ENCODE results near the gene RILPL1. TPM values are rescaled to one million over a fixed set of nuclear protein-coding genes. Genes with fewer than 3 reads are reported as not detected.

The RILPL1 gene
- total RNA-seq, 2 experiments from 2014 or later = 0.38 to 0.86 TPM

DNA sequence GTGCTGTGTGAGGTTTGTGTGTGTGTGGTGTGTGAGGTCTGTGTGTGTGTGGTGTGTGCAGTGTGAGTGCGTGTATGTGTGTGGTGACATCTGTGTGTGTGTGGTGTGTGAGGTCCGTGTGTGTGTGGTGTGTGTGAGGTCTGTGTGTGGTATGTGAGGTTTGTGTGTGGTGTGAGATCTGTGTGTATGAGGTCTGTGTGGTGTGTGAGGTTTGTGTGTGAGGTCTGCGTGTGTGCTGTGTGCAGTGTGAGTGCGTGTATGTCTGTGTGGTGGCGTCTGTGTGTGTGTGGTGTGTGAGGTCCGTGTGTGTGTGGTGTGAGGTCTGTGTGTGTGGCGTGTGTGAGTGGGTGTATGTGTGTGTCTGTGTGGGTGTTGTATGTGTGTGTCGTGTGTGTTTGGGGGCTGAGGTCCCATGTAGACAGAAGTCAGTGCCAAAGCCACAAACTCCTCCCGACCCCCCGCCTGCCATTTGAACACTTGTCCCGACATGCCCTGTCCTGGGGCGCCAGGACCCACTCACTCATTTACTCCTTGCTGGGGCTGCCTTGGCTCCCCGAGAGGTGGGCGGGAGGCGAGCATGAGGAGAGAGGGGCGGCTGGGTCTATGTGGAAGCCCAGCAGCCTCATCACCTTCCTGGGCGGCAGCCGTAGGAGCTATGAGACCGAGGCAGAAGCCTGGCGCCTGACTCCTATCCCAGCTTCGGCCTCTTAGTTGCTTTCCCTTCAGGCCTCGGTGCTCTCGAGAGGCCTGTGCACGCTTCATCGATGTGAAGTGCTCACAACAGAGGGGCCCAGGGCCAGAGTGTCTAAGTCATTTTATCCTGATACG lies 20.5 kb downstream of the RILPL1 start:
- Histone ChIP-seq H3K36me3 (ENCODE audit: insufficient read depth, low read length) (no peaks in the 10 kb centered on the region), H3K27ac (ENCODE audit: low read depth, low read length, poor library complexity, severe bottlenecking) (no peak overlapping the region), H4K20me1 (ENCODE audit: insufficient read depth, low read length) (no peaks in the 10 kb centered on the region), H3K9me3 (ENCODE audit: low read length) (no peaks in the 10 kb centered on the region), H2AFZ (ENCODE audit: low read length) (no peak overlapping the region), H3K4me2 (ENCODE audit: low read length) (no peak overlapping the region), H3K9me2 (ENCODE audit: insufficient read depth, low read length) (no peaks in the 10 kb centered on the region), H3K4me3 (ENCODE audit: low read depth, low read length, poor library complexity, severe bottlenecking) (no peak overlapping the region), H3K79me2 (ENCODE audit: insufficient read depth, low read depth, low read length) (no peaks in the 10 kb centered on the region), H3K4me1 (ENCODE audit: insufficient read depth, low read length, poor library complexity, severe bottlenecking) (no peaks in the 10 kb centered on the region)
- DNase-seq (ENCODE audit: low spot score) = peak; percentile 16
- no peak for TF ChIP-seq EZH2phosphoT487 (IDR thresholded peaks at IDR 0.05; ENCODE audit: borderline replicate concordance, low read depth, low read length)
- TF ChIP-seq, protein P1, sequence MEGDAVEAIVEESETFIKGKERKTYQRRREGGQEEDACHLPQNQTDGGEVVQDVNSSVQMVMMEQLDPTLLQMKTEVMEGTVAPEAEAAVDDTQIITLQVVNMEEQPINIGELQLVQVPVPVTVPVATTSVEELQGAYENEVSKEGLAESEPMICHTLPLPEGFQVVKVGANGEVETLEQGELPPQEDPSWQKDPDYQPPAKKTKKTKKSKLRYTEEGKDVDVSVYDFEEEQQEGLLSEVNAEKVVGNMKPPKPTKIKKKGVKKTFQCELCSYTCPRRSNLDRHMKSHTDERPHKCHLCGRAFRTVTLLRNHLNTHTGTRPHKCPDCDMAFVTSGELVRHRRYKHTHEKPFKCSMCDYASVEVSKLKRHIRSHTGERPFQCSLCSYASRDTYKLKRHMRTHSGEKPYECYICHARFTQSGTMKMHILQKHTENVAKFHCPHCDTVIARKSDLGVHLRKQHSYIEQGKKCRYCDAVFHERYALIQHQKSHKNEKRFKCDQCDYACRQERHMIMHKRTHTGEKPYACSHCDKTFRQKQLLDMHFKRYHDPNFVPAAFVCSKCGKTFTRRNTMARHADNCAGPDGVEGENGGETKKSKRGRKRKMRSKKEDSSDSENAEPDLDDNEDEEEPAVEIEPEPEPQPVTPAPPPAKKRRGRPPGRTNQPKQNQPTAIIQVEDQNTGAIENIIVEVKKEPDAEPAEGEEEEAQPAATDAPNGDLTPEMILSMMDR (conservative IDR thresholded peaks at IDR 0.05; ENCODE audit: low read length) = no peak
- intact Hi-C loops (cut with micrococcal nuclease; ENCODE audit: unreplicated experiment) = no loop called here
- ChIA-PET POLR2A (interaction anchor here (0.6 kb wide), 1 partner anchor 230 kb away, joined by 3 read pairs; no protein-coding TSS in a partner anchor), CTCF (ENCODE audit: unreplicated experiment) (no interaction called here)
- no TSS peak for BruUV-seq (replicated peaks)

DNA sequence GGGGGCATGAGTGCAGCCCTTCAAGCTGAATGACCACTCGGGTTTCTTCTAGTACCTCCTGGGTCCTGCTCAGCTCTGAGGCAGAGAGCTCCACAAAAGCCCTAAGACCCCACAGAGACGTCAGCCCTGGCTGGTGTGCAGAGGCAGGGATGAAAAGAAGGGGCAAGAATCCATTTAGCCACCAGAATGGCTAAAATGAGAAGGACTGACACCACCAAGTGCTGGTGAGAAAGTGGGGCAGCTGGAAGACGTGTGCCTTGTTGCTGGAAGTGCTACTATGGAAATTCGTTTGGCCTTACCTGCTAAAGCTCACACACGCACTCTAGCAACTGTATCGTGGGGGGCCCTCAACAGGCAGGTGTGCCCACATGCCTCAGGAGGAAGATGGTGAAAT lies 26.7 kb downstream of the RILPL1 start:
- Histone ChIP-seq H3K79me2 (ENCODE audit: insufficient read depth, low read depth, low read length) (no peaks in the 10 kb centered on the region), H3K4me2 (ENCODE audit: low read length) (no peak overlapping the region), H2AFZ (ENCODE audit: low read length) (no peak overlapping the region), H4K20me1 (ENCODE audit: insufficient read depth, low read length) (no peaks in the 10 kb centered on the region), H3K36me3 (ENCODE audit: insufficient read depth, low read length) (no peaks in the 10 kb centered on the region), H3K4me1 (ENCODE audit: insufficient read depth, low read length, poor library complexity, severe bottlenecking) (no peaks in the 10 kb centered on the region), H3K27ac (ENCODE audit: low read depth, low read length, poor library complexity, severe bottlenecking) (no peak overlapping the region), H3K9me2 (ENCODE audit: insufficient read depth, low read length) (no peaks in the 10 kb centered on the region), H3K4me3 (ENCODE audit: low read depth, low read length, poor library complexity, severe bottlenecking) (no peak overlapping the region), H3K9me3 (ENCODE audit: low read length) (no peaks in the 10 kb centered on the region)
- no TSS peak for BruUV-seq (replicated peaks)
- intact Hi-C loops (cut with micrococcal nuclease; ENCODE audit: unreplicated experiment) = no loop called here
- POLR2A ChIA-PET = interaction anchor here (0.6 kb wide), 1 partner anchor 35 kb away, joined by 3 read pairs; no protein-coding TSS in a partner anchor
- no peak for DNase-seq (ENCODE audit: low spot score)
- TF ChIP-seq, protein P1 (conservative IDR thresholded peaks at IDR 0.05; ENCODE audit: low read length) = no peak
- no peak for TF ChIP-seq EZH2phosphoT487 (IDR thresholded peaks at IDR 0.05; ENCODE audit: borderline replicate concordance, low read depth, low read length)
- CTCF ChIA-PET (ENCODE audit: unreplicated experiment) = no interaction called here
